Fibroblast of villous mesenchyme (primary cell): ENCODE results near the gene TEX261. TPM values are rescaled to one million over a fixed set of nuclear protein-coding genes. Genes with fewer than 3 reads are reported as not detected.
A peak's percentile ranks its signal among the peaks of the same experiment; 100 is the strongest.
"Not testable (repeated sequence)": the region's sequence is repeated elsewhere in the genome, so short reads cannot be mapped to it uniquely, and the experiment has no call there.

ENCODE experiments used
- DNase-seq: peaks from one replicate; pipeline ENCODE4 v3.0.0-alpha.2; 2010; ENCODE audit warnings: low read depth
- H3K4me3 ChIP-seq: 2 replicates; pipeline ENCODE4 v1.5.1; 2011; ENCODE audit warnings: low read depth, mild to moderate bottlenecking, low read length
- CTCF ChIP-seq: IDR thresholded peaks from 2 replicates; pipeline ENCODE4 v1.5.1; 2012; ENCODE audit warnings: low read depth, mild to moderate bottlenecking, low read length; ENCODE audit not compliant: insufficient read depth
- total RNA-seq: library from RNA; depleted of rRNA; stranded (reverse); fragments of >200 nt; gene quantifications from 2 replicates; pipeline ENCODE4 v1.2.3, GENCODE V29; 2012

The TEX261 gene
- total RNA-seq, 1 donor: 35.4 TPM

- DNase-seq: no peak
- TF ChIP-seq CTCF: no peak
- no peak overlapping the region for H3K4me3 ChIP-seq
Measured at GRCh38 chr2:71003396-71003795, 8.7 kb upstream of the TEX261 start.

- no peak for TF ChIP-seq CTCF
- DNase-seq: no peak
- H3K4me3 ChIP-seq: no peak overlapping the region
Measured at GRCh38 chr2:71001981-71002570, 7.4 kb upstream of the TEX261 start.

GRCh38 chr2:71001592-71001927 lies 6.9 kb upstream of the TEX261 start:
- no peak for TF ChIP-seq CTCF
- no peak for DNase-seq
- H3K4me3 ChIP-seq: no peak overlapping the region

GRCh38 chr2:71000780-71001591 lies 6.3 kb upstream of the TEX261 start:
- peak overlapping the region; percentile 26 for H3K4me3 ChIP-seq
- peak; percentile 92 for TF ChIP-seq CTCF
- peak; percentile 67 for DNase-seq

- not testable (repeated sequence) for H3K4me3 ChIP-seq, DNase-seq
Measured at GRCh38 chr2:70999931-71000330, 5.3 kb upstream of the TEX261 start.

GRCh38 chr2:70999362-70999761 lies 4.7 kb upstream of the TEX261 start:
- TF ChIP-seq CTCF: no peak
- DNase-seq: no peak
- H3K4me3 ChIP-seq: no peak overlapping the region

GRCh38 chr2:70998885-70999284 lies 4.2 kb upstream of the TEX261 start:
- not testable (repeated sequence) for DNase-seq, H3K4me3 ChIP-seq

GRCh38 chr2:70995426-70995729 lies 705 bp upstream of the TEX261 start:
- peak; percentile 41 for TF ChIP-seq CTCF
- peak overlapping the region; percentile 94 for H3K4me3 ChIP-seq
- DNase-seq: no peak
